TTC549 (cell line): ENCODE data around the gene CFH.
"Not testable (repeated sequence)": the region's sequence is repeated elsewhere in the genome, so short reads cannot be mapped to it uniquely, and the experiment has no call there.

Experiments
- FAIRE-seq: peaks from 2 replicates; lab custom pipeline; 2012; peaks lifted over from hg19 to GRCh38; lab: Jason Lieb, UNC

Gene CFH

DNA sequence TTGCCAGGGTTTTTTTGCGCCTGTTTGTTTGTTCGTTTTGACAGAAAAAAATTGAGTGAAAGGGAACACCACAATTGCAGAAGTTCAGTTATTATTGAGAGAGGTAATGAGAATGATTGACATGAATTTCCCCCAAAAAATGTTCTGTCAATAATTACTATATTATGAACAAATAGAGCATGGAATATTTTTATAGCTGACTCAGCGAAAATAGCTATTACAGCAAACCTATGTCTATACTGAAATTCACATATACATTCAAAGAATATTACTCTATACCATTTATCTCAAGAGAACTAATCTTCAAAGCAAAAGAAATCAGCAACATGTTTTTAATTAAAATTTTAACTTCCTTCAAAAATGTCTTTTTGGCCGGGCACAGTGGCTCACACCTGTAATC is 118.0 kb downstream of the CFH start:
- FAIRE-seq, result peak; percentile 55

DNA sequence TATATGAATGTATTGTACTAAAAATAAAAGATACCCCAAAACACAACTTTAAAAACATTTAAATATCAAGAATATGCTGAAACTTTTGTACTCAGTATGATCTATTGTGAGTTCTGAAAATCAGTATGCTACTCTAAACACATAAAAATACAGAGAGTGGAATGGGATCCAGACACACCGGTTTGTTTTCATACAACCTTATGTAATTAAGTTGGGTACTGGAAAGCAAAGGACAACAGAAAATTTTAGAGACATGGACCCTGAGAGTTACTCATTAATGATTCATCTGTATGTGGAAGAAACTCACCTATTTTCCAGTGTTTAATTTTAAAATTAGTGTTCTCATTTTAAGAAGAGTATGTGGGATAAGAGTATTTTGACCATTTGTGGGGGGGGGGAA is 121.9 kb downstream of the CFH start:
- no peak for FAIRE-seq

DNA sequence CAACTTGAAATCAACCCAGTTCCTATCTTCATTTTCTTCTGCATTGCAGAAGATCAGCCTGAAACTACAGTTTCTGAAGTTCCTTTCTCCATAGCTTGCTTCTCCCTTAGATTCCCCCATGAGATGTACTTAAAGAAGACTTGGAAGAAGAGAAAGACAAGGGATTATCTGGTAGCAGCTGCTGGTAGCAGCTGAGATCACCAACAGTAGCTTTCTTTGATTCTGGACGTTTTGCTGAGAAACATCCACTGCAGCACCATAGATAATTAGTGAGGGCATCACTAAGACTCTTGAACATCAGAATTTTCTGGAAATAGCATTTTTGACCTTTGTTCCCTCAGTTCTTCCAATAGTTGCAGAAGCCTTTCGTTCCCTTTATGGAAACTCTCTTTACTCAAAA is 122.3 kb downstream of the CFH start:
- no peak for FAIRE-seq

DNA sequence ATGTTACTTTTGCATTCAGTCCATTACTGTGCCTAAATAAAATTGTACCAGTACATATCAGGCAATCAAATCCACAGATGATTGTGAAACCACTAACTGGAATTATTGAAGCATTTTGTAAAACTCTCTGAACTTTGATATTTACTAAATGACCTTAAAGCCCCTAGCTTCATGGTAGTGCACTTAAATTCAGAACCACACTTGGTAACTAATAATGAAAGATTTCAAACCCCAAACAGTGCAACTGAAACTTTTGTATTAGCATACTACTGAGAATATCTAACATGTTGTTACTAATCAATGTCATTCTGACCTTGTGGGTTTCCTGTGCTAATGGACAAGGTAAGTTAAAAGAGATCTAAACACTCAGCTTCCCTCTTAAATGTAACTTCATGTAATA is 122.8 kb downstream of the CFH start, which contains the start of gene CFHR3:
CFHR3 (plus strand) TSS at position 238 of the 400 bp plus-strand sequence; CDS start at position 285, 47 bp downstream.
- FAIRE-seq, result no peak

DNA sequence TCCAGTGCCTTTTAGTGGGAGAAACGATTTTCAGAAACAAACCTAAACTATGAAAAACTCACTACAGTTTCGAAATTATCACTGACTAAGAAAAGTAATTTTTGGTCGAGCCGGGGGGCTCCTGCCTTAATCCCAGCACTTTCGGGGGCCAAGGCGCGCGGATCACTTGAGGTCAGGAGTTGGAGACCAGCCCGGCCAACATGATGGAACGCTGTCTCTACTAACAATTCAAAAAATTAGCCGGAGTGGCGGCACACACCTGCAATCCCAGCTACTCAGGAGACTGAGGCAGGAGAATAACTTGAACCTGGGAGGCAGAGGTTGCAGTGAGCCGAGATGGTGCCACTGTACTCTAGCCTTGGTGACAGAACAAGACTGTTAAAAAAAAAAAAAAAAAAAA is 125.8 kb downstream of the CFH start:
- no peak for FAIRE-seq

DNA sequence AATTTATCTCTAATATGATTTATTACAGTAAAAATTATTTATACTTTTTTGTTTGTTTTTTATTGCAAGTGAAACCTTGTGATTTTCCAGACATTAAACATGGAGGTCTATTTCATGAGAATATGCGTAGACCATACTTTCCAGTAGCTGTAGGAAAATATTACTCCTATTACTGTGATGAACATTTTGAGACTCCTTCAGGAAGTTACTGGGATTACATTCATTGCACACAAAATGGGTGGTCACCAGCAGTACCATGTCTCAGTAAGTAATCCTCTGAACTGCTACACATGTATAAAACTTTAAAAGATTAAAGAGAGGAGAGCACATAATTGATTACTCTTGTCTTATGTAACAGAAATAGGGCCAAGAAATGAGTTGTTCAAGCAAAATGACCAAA is 127.2 kb downstream of the CFH start:
- FAIRE-seq, result peak; percentile 45

DNA sequence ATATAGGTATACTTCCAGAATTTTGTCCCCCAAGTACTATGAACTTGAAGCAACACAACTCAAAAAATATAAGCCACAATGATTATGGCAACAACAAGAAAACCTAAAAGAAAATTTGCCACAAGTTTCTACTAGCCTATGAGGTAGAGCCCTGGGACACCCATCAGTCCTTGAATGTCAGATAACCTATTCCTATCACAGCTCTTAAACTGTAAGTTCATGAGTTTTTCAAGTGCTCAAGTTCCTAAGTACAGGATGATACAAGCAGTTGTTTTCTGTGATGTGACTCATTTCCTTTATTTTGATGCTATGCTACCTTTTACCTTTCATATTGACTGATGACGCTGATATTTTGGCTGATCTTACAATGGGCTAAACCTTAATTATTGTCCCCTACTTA is 139.4 kb downstream of the CFH start:
- not testable (repeated sequence) for FAIRE-seq

DNA sequence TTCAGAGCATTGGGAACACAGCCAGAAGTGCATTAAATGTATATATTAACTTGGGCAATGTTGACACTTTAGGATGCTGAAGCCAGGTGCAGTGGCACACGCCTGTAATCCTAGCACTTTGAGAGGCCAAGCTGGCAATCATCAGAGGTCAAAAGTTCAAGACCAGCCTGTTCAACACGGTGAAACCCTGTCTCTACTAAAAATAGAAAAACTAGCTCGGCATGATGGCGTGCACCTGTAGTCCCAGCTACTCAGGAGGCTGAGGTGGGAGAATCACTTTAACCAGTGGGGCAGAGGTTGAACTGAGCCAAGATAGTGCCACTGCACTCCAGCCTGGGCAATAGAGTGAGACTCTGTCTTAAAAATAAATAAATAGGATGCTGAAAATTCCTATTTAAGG is 142.3 kb downstream of the CFH start:
- FAIRE-seq, result not testable (repeated sequence)
